Loucy (cell line): Measurements from ENCODE around the gene PLEKHF1.

ENCODE experiments used
- EZH2phosphoT487 ChIP-seq: fragments of 200-600 bp; IDR thresholded peaks from 2 replicates; pipeline ENCODE4 v1.6.1; 2018; ENCODE audit warnings: antibody characterized with exemption, mild to moderate bottlenecking, moderate library complexity, borderline replicate concordance
- TF ChIP-seq, protein P1 (sequence below): fragments of 200-600 bp; sonication (generic); conservative IDR thresholded peaks from 2 replicates; pipeline ENCODE4 v1.5.1; 2014; ENCODE audit warnings: mild to moderate bottlenecking, antibody characterized with exemption, low read length

- TF ChIP-seq, protein P1, sequence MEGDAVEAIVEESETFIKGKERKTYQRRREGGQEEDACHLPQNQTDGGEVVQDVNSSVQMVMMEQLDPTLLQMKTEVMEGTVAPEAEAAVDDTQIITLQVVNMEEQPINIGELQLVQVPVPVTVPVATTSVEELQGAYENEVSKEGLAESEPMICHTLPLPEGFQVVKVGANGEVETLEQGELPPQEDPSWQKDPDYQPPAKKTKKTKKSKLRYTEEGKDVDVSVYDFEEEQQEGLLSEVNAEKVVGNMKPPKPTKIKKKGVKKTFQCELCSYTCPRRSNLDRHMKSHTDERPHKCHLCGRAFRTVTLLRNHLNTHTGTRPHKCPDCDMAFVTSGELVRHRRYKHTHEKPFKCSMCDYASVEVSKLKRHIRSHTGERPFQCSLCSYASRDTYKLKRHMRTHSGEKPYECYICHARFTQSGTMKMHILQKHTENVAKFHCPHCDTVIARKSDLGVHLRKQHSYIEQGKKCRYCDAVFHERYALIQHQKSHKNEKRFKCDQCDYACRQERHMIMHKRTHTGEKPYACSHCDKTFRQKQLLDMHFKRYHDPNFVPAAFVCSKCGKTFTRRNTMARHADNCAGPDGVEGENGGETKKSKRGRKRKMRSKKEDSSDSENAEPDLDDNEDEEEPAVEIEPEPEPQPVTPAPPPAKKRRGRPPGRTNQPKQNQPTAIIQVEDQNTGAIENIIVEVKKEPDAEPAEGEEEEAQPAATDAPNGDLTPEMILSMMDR, result no peak
- TF ChIP-seq EZH2phosphoT487, result no peak
These were observed 37.7 kb downstream of the PLEKHF1 start for GRCh38 chr19:29702963-29703320.
